Measurements from ENCODE around the gene VSX1.

The VSX1 gene

DNA sequence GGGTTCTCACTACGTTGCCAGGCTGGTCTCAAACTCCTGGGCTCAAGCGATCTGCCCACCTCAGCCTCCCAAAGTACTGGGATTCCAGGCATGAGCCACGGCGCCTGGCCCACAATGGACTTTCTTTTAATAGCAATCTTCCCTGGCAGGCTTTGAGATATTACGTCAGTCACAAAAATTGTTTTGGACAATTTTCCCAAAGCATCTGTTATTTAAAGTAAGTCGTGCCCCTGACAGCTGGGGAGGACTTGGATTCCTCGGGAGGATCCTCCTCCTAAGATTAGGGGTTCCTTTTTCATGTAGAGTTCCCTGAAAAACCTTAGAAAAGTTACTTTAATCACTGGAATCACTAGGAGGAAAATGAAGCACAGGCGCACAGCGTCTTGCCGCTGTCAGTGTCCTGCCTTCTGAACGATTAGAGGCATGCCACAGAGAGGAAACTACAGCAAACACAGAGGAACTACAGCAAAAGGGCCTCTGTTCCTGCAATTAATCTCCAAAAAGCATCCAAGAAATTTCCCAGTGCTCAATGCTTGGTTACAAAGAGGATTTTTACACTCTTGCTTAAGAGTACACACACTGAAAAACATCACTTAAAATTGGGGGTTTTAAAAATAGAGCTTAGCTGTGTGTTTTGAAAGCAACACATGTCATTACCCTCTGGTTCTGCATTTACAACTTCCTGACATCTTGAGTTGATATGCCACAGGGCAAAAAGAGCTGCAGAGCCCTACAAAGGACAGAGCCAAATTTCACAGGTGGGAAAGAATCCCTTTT is 28.5 kb downstream of the VSX1 start:
- H3K4me3 ChIP-seq (ENCODE audit: low read depth, low read length): no peak overlapping the region
- TF ChIP-seq, protein P1, sequence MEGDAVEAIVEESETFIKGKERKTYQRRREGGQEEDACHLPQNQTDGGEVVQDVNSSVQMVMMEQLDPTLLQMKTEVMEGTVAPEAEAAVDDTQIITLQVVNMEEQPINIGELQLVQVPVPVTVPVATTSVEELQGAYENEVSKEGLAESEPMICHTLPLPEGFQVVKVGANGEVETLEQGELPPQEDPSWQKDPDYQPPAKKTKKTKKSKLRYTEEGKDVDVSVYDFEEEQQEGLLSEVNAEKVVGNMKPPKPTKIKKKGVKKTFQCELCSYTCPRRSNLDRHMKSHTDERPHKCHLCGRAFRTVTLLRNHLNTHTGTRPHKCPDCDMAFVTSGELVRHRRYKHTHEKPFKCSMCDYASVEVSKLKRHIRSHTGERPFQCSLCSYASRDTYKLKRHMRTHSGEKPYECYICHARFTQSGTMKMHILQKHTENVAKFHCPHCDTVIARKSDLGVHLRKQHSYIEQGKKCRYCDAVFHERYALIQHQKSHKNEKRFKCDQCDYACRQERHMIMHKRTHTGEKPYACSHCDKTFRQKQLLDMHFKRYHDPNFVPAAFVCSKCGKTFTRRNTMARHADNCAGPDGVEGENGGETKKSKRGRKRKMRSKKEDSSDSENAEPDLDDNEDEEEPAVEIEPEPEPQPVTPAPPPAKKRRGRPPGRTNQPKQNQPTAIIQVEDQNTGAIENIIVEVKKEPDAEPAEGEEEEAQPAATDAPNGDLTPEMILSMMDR (IDR thresholded peaks at IDR 0.05; ENCODE audit: control insufficient read depth, extremely low read depth, insufficient read depth): no peak
- no peak for DNase-seq (ENCODE audit: low read depth)

DNA sequence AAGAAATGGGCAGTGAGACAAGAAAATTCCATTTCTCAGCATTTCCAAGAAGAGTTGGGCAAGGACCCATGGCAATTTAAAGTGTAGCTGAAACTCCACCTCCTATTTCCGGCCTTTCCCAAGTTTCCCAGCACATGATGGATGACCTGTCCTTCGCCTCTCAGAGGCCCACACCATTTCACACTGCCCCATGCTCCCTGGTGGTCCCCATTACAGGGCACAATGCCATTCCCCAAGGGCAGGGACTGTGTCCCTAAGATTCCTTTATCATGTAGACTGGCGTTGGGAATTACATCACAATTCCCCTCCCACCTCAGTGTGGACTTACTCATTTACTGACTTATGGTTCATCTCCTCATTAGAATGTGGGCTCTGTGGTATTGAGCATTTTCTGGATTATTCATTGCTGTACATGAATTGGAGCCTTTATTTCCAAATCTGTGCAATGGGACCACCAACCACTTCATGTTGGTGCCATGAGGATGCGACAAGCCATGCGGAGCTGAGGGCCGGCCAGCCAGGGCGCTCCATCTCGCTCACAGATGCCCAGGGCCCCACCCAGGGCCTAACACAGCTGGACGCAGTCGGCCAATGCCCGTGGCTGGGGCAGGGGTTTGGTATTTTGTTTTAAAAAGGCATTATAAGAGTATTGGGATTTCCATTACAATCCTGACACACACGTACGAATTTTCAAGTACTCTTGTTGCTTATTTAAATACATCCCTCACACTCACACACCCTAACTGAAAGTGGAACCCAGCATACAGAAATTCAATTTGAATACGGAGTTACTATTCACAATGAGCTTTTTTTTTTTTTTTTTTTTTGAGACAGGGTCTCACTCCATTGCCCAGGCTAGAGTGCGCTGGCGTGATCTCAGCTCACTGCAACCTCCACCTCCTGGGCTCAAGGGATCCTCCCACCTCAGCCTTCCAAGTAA is 29.4 kb downstream of the VSX1 start:
- TF ChIP-seq, protein P1 (IDR thresholded peaks at IDR 0.05; ENCODE audit: control insufficient read depth, extremely low read depth, insufficient read depth): no peak
- no peak overlapping the region for H3K4me3 ChIP-seq (ENCODE audit: low read depth, low read length)

DNA sequence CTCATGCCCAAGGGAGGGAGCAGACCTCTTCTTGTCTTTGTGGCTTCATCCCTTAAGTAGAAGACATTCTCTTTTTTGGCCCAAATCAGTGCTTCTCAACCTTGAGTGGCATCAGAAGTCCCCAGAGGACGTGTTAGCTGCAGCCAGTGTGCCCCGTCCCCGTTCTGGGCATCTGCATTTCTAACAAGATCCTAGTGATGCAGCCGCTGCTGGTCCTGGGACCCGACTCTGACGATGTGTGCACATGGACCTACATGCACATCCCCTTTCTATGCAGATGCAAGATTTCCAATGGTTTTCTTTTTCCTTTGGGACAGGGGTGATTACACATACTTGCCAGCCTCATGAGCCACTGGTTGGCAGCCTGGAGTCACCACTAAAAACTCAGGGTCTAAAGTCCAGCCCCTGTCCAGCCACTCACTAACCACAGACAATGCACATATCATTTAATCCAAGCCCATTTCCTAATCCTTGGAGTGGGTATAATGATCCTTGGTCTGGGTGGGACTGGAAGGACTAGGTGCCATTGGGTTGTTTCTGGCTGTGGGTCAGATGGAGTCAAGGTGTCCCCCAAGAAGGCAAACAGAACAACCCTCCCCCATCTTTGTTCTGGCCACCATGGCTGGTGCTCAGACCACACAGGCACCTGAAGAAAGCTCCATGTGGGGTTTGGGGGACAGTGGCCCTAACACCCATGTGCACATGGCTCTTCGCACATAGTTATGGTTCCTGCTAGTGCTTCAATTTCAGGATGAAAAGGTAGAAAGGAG is 30.4 kb downstream of the VSX1 start:
- TF ChIP-seq, protein P1 (IDR thresholded peaks at IDR 0.05; ENCODE audit: control insufficient read depth, extremely low read depth, insufficient read depth): no peak

More for the DNA sequence above, 29.4 kb downstream of the VSX1 start:
- no peak for DNase-seq (ENCODE audit: low read depth)

DNA sequence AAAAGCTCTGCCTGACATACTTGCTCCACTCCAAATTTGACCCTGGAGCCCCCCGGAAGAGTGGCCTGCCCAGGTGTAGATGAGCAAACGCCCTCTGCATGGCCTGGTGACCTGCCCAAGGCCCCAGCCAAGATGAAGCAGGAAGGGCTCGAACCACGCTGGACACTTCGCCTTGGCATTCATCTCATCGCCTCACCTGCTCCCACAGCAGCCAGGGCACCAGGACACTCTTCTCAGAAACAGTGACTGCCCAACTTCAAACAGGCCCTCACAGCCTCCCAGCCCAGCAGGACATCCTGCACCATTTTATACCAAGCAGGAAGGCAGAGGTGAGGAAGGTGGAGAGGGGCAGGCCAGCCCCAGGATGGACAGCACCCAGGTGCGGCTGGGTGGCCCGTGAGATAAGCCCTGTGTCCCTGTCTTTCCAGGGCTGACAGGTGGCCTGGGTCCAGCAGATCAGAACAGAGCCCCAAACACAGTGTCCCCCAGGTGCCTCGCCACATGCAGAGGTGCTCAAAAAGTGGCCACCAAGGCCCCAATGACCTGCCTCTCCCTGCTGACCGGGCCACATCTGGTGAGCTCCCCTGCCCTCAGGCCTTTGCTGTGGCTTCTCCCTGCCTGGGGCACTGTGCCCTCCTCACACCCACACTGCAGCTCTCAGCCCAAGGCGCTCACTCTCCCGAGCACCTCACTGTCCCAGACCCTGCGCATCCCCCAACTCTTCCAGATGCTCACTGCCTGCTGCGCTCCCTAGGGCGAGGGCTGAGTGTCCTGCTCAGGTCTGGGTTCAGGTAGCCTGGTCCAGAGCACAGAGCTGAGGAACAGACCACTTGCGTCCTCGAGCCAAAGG is 31.2 kb downstream of the VSX1 start:
- H3K4me3 ChIP-seq (ENCODE audit: low read depth, low read length): no peak overlapping the region
- DNase-seq (ENCODE audit: low read depth): no peak
- TF ChIP-seq, protein P1 (IDR thresholded peaks at IDR 0.05; ENCODE audit: control insufficient read depth, extremely low read depth, insufficient read depth): no peak

More for the DNA sequence above, 30.4 kb downstream of the VSX1 start:
- no peak overlapping the region for H3K4me3 ChIP-seq (ENCODE audit: low read depth, low read length)
- DNase-seq (ENCODE audit: low read depth): no peak

DNA sequence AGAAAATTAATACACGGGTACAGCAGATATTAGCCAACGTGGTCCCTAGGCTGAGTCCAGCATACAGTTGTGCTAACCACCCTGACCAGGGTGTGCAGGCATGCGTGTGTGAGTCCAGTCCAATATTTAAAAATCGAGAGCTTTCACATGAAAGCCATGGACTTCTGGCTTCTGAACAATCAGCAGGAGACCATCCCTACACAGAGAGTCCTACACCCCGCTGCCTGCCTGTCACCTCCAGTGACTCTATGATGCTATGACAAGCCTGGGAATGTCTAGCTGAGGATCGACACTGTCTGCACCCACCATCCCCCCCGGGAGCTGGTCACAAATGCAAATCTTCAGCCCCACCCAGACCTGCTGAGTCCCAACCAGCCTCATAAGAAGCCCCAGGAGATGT is 31.9 kb downstream of the VSX1 start:
- H3K4me3 ChIP-seq (ENCODE audit: low read depth, low read length): no peak overlapping the region
- TF ChIP-seq, protein P1 (IDR thresholded peaks at IDR 0.05; ENCODE audit: control insufficient read depth, extremely low read depth, insufficient read depth): no peak
- DNase-seq (ENCODE audit: low read depth): no peak

Measured in LNCaP clone FGC (cell line).